GM18519 (cell line): ENCODE data around the gene NKD1.

Experiments
- ATAC-seq: cut with Tn5 transposase; IDR thresholded peaks from one replicate; pipeline ENCODE4 v1.9.1; 2021; ENCODE audit warnings: mild to moderate bottlenecking, moderate library complexity; ENCODE audit not compliant: unreplicated experiment, low FRiP score

Gene NKD1

DNA sequence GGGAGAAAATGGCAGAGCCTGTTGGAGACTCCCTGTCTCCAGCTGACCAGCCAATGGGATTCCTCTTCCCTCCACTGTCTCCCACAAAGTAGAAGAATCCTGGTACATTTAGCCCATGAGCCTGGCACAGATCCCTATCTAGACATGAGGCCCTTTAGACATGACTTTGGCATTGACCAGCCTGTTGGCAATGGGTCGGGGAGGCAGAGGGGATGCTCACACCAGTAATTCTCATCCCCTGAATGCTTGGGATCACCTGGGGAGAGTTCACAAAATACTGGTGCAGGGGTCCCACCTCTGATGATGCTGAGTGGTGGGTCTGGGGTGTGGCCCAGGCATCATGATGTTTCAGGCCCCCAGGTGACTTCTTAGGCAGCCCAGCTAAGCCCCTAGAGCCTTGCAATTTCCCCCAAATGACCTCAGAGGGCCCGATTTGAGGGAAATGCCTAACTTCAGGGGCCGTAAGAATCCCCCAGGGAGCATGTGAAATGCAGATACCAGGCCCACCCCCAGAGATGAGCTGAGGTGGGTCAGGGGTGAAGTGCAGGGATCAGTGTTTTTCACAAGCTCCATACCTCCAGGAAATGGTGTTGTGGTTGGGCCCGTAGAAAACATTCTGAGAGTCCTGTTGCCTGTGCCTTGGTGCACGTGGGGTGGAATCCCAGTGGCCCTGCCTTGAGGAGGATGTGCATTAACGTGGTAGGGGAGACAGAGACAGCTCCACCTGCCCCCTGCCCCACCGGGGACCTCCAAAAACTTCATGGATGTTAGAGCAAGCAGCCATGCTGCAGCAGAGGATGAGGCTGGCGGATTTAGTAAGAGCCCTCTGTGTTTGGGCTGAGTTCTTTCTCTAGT is 90.8 kb downstream of the NKD1 start:
- no peak for ATAC-seq

DNA sequence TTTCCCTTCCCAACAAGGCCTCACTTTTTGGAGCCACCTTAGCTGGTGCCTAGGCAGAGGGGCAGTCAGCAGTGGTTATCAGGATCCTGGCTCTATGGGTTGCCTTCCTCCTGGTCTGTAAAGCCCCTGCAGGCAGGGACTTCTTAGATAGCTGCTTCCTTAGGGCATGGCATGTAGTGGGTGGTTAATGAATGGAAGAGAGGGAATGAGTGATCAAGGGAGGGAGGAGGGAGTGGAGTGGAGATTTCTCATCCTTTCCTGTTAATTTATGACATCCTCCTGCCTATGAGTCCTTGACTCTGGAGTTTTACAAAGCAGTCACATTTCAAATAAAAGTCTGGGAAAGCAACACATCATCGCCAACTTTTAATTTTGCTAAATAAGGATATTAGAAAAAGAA is 92.2 kb downstream of the NKD1 start:
- ATAC-seq = no peak

DNA sequence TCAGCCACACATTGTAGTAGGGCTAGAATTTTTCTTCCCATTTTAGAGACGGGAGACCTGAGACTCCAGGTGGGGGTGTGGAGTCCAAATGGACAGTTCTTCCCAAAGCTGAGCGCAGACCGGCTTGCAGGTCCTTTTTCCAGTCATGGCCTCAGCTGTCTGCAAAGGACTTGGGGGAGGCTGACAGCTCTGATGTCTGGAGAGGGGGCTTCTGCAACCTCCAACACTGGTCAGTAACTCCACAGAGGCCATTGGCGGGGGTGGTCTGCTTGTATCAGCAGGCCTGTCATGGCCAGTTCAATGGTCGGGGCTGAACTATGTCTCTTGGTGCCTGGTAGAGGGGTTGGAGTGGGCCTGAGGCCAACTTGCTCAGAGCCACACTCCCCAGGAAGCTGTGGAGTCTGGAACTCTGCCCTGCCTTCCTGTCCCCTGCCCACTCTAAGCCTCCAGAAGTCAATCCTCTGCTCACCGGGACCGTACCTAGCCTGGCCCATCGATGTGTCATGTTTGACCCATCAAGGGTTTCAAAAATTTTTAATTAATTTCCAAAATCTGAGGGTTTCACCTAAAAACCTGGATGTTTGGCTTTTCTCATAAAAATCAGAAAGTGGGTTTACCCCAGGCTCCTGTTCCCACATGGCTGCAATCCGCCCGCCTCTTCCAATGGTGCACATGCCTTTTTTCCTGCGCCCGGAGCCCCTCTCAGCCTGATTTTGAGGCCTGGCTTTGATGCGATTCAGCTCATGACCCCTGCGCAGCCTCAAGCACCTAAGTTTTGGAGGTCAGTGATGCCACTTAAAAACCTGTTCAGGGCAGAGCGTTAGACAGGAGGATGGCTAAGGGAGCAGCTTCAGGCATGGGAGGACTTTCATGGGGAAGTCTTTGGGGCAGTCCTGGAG is 93.0 kb downstream of the NKD1 start:
- no peak for ATAC-seq

DNA sequence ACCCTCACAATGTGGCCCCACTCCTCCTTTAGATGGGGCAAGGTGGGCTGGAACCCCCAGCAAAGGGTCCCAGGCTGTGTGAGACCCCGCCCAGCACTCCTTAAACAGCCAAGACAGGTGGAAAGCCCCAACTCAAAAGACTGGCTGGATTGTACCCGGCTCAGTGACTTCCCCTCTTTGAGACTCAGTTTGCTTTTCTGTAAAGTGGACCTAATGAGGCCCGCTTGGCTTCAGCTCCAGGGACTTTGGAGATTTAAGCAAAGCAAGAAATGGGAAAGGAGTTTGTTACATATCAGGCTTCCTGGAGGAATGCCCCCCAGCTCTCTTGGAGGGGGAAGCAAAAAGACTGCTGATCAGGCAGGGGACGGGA is 93.6 kb downstream of the NKD1 start:
- no peak for ATAC-seq

DNA sequence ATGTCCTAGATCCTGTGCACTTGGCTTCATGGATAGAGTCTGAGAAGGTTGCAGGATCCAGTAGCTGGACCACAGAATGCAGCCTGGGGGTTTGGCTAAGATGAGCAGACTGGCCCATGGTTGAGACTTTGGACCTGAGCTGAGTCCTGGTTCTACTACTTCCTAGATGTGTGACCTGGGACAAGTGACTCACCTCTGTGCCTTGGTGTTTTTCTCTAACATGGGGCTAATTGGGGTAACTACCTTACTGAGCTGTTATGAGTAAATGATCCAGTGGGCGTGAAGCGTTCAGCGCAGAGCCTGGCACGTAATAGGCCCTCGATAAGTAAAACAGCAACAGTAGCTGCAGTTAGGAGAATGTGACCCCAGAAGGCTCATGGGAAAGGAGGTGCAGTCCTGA is 94.2 kb downstream of the NKD1 start:
- no peak for ATAC-seq

DNA sequence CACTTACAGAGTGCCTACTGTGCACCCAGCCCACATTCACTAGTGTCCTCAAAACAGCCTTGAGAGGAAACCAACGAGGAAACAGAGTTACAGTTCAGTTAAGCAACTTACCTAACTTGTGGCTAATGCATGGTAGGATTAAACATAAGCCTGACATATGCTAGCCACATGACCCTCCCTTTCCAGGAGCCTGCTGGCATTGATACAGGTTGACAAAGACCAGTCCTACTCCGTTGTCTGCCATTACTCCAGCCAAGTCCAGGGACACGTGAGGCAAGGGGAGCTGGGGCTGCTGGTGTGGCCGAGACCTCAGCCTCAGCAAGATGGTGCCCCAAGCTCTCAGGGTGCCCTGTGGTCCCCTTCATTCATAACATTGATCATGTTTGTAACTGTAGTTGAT is 95.0 kb downstream of the NKD1 start:
- ATAC-seq = no peak

DNA sequence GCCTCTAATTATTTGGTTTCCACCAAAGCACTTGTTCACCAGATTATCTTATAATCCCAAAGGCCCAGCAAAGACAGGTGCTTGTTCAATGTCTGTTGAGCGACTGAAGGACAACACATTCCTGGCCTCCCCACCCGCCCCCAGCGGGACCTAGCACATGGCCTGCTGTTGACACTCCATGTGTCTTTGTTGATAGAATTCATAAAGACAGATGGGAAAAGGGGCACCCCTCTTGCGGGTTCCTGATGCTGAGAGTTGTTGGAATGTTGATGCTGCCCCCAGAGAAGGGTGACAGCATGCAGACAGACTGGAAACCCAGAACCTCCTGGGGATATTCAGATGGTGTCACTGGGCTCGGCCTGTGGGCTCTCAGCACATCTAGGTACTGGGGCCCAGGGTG is 96.0 kb downstream of the NKD1 start:
- no peak for ATAC-seq

DNA sequence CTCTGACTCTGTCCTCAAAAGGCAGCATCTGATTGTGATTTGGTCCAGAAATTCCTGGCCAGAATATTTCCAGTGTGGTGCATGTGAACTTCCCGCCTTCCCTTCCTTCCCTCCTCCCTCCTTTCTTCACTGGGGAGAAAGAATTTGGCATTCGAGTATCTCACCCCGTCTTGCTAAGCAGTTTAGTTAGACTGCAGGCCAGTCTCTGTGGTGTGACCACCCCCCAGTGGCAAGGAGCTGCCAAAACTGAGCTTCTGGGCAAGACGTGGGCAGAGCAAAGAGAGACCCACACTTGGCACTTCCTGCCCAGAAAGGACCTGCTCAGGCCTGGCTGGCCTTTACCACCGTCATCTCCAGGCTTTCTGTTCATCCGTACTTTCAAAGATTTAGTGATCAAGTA is 96.5 kb downstream of the NKD1 start:
- ATAC-seq = no peak

DNA sequence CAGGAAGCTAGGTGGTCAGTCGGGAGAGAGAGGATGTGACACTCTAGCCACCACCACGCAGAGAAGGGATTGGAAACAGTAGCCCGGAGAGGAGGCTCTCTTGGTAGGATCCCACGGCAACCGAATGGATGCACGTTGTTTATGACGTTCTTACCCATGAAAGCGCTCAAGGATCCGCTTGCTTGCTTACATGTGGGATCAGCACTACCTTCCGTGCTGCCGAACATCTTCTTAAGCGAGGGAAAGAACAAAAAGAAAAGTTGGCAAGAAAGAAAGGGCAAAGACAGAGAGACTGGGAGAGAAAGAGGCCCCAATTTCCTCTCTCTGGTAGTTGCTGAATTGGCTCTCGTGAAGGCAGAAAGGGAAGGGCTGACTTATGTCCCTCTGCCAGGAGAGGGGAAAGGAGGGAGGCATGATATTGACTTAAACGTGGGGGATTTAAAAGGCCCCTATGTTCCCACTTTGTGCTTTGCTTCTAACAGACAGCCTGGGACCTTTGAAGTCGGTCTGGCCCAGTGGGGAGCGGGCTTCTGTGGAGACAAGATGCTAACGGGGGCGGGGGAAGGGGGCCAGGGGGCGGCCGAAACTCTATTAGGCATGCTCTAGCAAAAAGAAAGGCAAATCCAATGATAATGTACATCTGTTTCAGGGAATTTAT is 97.5 kb downstream of the NKD1 start:
- no peak for ATAC-seq

DNA sequence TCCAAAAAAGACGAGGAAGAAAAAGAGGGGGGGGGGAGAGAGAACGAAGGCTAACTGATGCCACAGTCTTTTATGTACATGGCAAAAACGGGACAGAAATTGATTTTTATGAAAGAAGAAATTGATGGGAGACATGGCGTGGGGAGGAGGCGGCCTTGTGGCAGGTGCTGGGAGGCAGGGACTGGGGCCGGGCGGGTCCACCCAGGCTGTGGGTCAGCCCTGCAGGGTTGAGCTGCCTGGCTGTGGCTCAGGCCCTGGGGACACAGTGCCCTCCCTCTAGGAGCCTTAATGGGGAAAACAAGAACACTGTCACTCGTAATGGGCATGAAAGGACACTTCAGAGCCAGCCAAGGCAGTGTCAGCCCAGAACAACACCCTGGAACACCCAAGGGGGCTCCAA is 98.1 kb downstream of the NKD1 start:
- no peak for ATAC-seq

DNA sequence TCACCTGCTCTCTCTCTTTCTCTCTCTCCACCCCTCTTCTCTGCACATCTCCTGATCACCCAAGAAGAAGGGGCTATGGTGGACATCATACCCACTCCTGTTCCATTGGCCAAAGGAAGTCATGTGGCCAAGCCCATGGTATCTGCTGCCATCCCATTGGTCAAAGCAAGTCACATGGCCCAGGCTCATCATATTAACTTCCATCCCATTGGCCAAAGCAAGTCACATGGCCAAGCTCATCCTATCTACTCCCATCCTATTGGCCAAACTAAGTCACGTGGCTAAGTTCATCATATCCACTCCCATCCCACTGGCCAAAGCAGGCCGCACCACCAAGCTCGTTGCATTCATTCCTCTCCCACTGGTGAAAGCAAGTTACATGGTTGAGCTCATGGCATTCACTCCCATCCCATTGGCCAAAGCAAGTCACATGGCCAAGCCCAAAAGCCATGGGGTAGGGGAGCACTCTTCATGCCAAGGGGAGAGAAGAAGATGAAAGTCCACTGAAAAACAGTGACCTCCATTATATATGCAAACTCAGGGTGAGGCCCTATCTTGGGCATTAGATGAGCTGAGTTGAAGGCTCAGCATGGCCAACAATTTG is 103.7 kb downstream of the NKD1 start:
- ATAC-seq = no peak

DNA sequence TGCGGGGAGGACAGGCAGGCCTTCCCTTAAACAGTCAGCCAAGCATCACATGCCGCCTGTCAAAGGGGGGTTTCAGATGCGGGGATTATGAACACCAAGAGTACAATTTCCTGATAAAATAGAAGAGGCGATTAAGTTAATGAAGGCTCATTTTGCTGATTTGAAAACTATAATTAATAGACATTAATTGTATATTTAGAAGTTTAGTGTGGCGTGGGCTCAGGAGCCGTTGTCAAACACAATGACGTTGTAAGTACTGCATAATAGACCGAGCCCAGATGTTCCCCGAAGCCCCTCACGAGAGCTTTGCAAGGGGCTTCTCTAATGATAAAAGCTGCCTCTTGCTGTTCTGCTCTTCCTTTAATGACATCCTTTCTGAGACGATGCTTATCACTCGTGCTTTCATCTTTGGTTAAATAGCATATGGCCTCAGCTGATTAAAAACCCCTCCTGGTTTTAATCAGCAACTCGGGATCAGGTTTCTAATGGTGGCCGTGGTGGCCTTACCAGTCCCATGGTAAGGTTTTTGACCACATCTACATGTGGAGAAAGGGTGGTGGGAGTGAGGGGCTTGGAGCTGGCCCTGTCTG is 104.7 kb downstream of the NKD1 start:
- no peak for ATAC-seq

DNA sequence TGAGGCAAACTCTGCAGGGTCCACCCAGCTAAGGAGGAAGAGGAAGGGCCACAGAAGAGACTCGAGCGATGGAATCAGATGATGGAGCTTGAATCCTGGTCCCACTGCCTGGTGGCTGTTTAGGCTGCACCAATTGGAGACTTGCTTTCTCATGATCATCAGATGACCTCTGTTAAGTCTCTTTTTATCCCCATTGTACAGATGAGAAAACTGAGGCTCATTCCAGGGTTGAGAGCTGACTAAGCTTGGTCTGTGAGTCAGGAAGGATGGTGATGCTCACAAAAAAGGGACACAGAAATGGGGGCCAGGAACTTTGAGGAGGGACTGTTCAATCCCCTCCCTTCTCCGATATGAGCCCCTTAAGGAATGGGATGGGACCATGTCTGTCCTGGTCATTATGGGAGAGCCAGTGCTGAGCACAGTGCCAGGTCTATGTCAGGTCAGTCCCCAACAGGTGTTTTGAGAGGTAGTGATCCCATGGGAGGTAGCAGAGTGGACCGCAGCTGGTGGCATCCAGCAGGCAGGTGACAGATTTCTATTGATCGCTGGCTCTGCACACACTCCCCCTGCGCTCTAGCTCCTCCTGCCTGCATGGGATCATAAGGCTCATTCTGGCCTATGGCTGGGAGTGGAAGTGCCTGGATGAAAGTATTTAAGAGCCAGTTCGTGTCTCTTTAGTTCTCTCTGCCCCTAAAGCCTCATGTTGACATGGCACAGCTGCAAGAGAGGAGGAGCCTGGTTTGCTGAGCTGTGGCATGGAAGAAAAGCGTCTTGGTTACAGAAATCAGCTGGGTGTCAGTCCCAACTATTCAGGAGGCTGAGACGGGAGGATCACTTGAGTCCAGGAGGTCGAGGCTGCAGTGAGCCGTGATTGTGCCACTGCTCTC is 105.7 kb downstream of the NKD1 start:
- ATAC-seq = no peak

DNA sequence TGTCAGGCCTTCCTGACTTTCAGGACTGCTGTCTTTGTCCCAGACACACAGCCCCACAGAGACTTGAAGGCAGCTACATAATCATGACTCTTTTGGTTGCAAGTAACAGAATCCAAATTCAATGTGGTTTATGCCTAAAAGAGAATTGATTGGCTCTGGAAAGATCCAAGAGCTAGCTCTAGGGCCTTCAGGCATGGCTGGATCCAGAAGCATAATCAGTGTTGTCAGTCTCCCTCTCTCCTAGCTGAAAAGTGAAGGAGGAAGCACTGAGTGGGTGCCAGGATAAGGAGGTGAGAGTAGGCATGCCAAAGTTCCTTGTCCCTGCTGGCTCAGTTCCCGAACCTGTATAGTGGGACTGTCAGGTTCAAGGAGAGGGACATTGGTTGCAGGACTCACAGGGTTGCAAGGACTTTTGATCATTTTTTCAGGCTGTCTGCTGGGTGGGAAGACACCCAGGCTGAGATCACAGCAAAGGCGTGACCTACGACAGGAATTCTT is 107.4 kb downstream of the NKD1 start:
- ATAC-seq = no peak

DNA sequence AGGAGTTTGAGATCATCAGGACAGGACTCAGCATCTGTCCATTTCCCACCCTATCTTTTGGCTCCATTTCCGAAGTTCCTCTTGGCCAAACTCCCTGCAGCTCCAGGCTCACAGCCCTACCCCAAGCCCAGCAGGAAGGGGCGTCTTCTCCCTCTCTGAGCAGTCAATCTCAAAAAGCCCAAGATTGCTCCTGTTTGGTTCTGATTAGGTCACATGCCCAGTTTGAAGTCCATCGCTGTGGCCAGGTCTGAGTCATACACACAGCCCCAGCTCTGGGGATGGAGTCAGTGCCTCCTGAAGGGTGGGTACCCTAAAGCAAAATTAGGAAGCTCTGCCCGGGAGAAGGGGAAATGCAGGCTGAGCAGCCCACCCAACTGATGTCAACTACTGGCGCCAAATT is 109.0 kb downstream of the NKD1 start:
- ATAC-seq = no peak

DNA sequence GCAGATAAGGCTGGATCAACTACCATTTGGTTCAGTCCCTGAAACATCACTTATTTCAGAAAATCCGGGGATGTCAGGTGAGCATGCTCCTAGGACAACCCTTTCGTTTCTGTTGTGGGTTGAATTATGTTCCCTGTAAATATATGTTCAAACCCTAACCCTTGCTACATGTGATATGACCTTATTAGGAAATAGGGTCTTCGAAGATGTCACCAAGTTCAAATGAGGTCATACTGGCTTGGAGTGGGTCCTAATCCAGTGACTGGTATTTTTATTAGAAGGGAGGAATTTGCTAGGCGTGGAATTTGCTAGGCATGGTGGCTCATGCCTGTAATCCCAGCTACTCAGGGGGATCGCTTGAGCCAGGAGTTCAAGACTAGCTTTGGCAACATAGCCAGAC is 111.6 kb downstream of the NKD1 start:
- ATAC-seq = no peak

DNA sequence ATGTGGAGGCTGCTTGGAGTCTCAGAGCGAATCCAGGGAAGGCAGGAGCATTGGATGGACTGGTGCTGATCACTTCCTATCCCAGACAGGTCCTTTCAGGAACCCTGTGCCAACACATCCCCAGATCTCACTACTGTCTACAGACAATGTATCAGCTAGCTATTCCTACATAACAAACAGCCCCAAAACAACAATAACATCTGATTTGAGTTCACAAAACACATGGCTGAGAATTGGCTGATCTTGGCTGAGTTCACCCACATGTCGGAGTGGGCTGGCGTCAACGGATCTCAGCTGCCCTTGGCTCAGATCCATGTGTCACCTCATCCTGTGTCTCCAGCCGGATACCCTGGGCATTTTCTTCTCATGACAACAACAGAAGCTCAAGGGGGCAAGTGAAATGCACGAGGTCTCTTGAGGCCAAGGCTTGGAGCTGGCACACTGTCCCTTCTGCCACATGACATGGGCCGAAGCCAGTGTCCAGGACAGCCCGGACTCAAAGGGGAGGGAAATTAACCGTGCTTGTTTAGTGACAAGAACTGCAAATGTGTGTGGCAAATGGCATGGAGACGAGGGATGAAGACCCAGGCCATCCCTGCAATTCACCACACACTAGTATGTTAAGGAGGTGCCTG is 114.2 kb downstream of the NKD1 start:
- no peak for ATAC-seq

DNA sequence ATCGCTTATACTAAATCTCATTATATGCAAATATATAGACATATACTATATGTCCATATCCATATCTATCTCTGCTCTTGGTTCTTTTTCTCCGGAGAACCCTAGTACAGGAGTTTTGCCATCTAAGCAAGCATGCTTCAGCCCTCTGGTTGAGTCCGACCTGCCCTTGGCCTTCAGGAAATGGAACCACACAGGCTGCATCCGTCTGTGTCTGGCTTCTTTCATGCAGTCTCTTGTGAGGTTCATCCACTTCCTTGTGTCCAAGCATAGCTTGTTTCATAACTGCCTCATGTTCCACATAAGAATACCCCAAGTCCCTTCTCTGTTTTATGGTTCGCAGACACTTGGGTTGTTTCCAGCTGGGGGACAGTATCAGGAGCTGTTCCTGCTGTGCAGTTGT is 116.1 kb downstream of the NKD1 start:
- ATAC-seq = no peak
